GM12878 (cell line): ENCODE measurements around the gene ITGA1.

ENCODE experiments used
- POLR2AphosphoS2 ChIP-seq: IDR thresholded peaks from 2 replicates; pipeline ENCODE4 v1.6.1; 2011; ENCODE audit warnings: low read depth, mild to moderate bottlenecking, low read length, improper control_type of control experiment, moderate library complexity
- TAF1 ChIP-seq: IDR thresholded peaks from 2 replicates; pipeline ENCODE4 v1.6.1; 2011; ENCODE audit warnings: mild to moderate bottlenecking, low read depth, low read length, borderline replicate concordance
- TF ChIP-seq, protein P1 (sequence below), 3 experiments: IDR thresholded peaks in 2 of 3; conservative IDR thresholded peaks in 1 of 3; 2 replicates each; pipeline ENCODE4 v1.5.1; 2011; ENCODE audit warnings: low read depth in 3 of 3, low read length in 3 of 3, mild to moderate bottlenecking in 3 of 3, control low read depth in 2 of 3, moderate library complexity in 2 of 3, inconsistent platforms in 1 of 3, mixed read lengths in 1 of 3; ENCODE audit not compliant: control insufficient read depth in 2 of 3, insufficient read depth in 1 of 3; ENCODE audit errors: extremely low read depth in 1 of 3

DNA sequence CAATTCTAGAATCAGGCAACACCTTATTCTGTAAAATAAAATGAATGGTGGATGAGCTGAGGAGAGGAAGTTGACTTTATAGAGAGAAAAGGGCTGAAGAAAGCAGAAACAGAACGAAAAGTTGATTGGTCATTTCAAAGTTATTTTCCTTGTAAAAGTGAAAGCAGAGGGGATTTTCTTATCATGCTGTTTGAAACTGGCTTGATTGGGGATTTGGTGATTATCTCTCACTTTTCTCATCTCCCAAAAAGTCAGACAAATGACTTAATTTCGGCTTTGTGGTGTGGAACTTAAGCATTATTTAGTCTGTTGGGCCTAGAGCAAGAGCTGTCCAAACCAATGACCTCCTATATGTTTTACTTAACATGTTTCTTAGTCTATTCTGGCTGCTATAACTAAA lies 141.0 kb downstream of the ITGA1 start:
- TF ChIP-seq TAF1 (no peak), POLR2AphosphoS2 (no peak)
- TF ChIP-seq, protein P1, sequence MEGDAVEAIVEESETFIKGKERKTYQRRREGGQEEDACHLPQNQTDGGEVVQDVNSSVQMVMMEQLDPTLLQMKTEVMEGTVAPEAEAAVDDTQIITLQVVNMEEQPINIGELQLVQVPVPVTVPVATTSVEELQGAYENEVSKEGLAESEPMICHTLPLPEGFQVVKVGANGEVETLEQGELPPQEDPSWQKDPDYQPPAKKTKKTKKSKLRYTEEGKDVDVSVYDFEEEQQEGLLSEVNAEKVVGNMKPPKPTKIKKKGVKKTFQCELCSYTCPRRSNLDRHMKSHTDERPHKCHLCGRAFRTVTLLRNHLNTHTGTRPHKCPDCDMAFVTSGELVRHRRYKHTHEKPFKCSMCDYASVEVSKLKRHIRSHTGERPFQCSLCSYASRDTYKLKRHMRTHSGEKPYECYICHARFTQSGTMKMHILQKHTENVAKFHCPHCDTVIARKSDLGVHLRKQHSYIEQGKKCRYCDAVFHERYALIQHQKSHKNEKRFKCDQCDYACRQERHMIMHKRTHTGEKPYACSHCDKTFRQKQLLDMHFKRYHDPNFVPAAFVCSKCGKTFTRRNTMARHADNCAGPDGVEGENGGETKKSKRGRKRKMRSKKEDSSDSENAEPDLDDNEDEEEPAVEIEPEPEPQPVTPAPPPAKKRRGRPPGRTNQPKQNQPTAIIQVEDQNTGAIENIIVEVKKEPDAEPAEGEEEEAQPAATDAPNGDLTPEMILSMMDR (IDR thresholded peaks at IDR 0.05 in 2 of 3, conservative IDR thresholded peaks at IDR 0.05 in 1 of 3; ENCODE audit: control insufficient read depth in 2 of 3, extremely low read depth in 1 of 3, insufficient read depth in 1 of 3, low read depth in 3 of 3, low read length in 3 of 3), result no peak
